ENCODE data around the gene DUSP14.

The DUSP14 gene

GRCh38 chr17:37513711-37514110 lies 24.0 kb downstream of the DUSP14 start:
- no peak for DNase-seq (ENCODE audit: low read depth in 2 of 2)

- no peak for DNase-seq (ENCODE audit: low read depth in 2 of 2)
Measured at GRCh38 chr17:37516127-37516571, 26.5 kb downstream of the DUSP14 start.

GRCh38 chr17:37517881-37518280 lies 28.2 kb downstream of the DUSP14 start:
- no peak for DNase-seq (ENCODE audit: low read depth in 2 of 2)

- no peak for DNase-seq (ENCODE audit: low read depth in 2 of 2)
Measured at GRCh38 chr17:37518826-37519225, 29.1 kb downstream of the DUSP14 start.

- no peak for DNase-seq (ENCODE audit: low read depth in 2 of 2)
Measured at GRCh38 chr17:37519251-37519985, 29.7 kb downstream of the DUSP14 start.

GRCh38 chr17:37520174-37520573 lies 30.5 kb downstream of the DUSP14 start:
- no peak for DNase-seq (ENCODE audit: low read depth in 2 of 2)

GRCh38 chr17:37521821-37522220 lies 32.1 kb downstream of the DUSP14 start:
- no peak for DNase-seq (ENCODE audit: low read depth in 2 of 2)

GRCh38 chr17:37523715-37524219 lies 34.1 kb downstream of the DUSP14 start:
- no peak for DNase-seq (ENCODE audit: low read depth in 2 of 2)

GRCh38 chr17:37527249-37527851 lies 37.7 kb downstream of the DUSP14 start:
- no peak for DNase-seq (ENCODE audit: low read depth in 2 of 2)

GRCh38 chr17:37530420-37530819 lies 40.7 kb downstream of the DUSP14 start:
- no peak for DNase-seq (ENCODE audit: low read depth in 2 of 2)

GRCh38 chr17:37532756-37533155 lies 43.1 kb downstream of the DUSP14 start:
- DNase-seq (ENCODE audit: low read depth in 2 of 2) = no peak

GRCh38 chr17:37535906-37536305 lies 46.2 kb downstream of the DUSP14 start:
- DNase-seq (ENCODE audit: low read depth in 2 of 2) = no peak

GRCh38 chr17:37538981-37539659 lies 49.4 kb downstream of the DUSP14 start:
- no peak for DNase-seq (ENCODE audit: low read depth in 2 of 2)

- DNase-seq (ENCODE audit: low read depth in 2 of 2) = no peak
Measured at GRCh38 chr17:37541880-37542660, 52.4 kb downstream of the DUSP14 start.

- no peak for DNase-seq (ENCODE audit: low read depth in 2 of 2)
Measured at GRCh38 chr17:37543637-37544052, 54.0 kb downstream of the DUSP14 start.

GRCh38 chr17:37545486-37545885 lies 55.8 kb downstream of the DUSP14 start:
- no peak for DNase-seq (ENCODE audit: low read depth in 2 of 2)

GRCh38 chr17:37546302-37546701 lies 56.6 kb downstream of the DUSP14 start:
- no peak for DNase-seq (ENCODE audit: low read depth in 2 of 2)

GRCh38 chr17:37547986-37548385 lies 58.3 kb downstream of the DUSP14 start:
- DNase-seq (ENCODE audit: low read depth in 2 of 2) = no peak

GRCh38 chr17:37551788-37552187 lies 62.1 kb downstream of the DUSP14 start:
- no peak for DNase-seq (ENCODE audit: low read depth in 2 of 2)

- DNase-seq (ENCODE audit: low read depth in 2 of 2) = no peak
Measured at GRCh38 chr17:37553401-37553966, 63.8 kb downstream of the DUSP14 start.

- no peak for DNase-seq (ENCODE audit: low read depth in 2 of 2)
Measured at GRCh38 chr17:37555386-37555785, 65.7 kb downstream of the DUSP14 start.

GRCh38 chr17:37557482-37557881 lies 67.8 kb downstream of the DUSP14 start:
- no peak for DNase-seq (ENCODE audit: low read depth in 2 of 2)

Measured in stimulated activated CD8-positive, alpha-beta memory T cell treated with anti-CD3 and anti-CD28 coated beads, Interleukin-7, amount 100 ng/mL, for 4 hours (primary cell).